IPS-18a (cell line): Measurements from ENCODE around the gene LGALS4.
"Not testable (repeated sequence)": the region's sequence is repeated elsewhere in the genome, so short reads cannot be mapped to it uniquely, and the experiment has no call there.

Experiments
- H3K27ac ChIP-seq: one replicate; pipeline ENCODE4 v1.5.1; 2013; ENCODE audit warnings: low read length
- H3K27me3 ChIP-seq: one replicate; pipeline ENCODE4 v1.6.1; 2013; ENCODE audit warnings: mild to moderate bottlenecking, low read length; ENCODE audit not compliant: control insufficient read depth, insufficient read depth
- H3K36me3 ChIP-seq: one replicate; pipeline ENCODE4 v1.6.1; 2013; ENCODE audit warnings: low read depth, low read length; ENCODE audit not compliant: control insufficient read depth
- H3K4me1 ChIP-seq: one replicate; pipeline ENCODE4 v1.6.1; 2013; ENCODE audit warnings: low read depth, low read length; ENCODE audit not compliant: control insufficient read depth
- H3K4me3 ChIP-seq: one replicate; pipeline ENCODE4 v1.5.1; 2013; ENCODE audit warnings: low read length
- H3K9ac ChIP-seq: one replicate; pipeline ENCODE4 v1.6.1; 2013; ENCODE audit warnings: mild to moderate bottlenecking, low read length, moderate library complexity
- H3K9me3 ChIP-seq: one replicate; pipeline ENCODE4 v1.6.1; 2013; ENCODE audit warnings: low read depth, low read length; ENCODE audit not compliant: control insufficient read depth

Gene LGALS4, protein sequence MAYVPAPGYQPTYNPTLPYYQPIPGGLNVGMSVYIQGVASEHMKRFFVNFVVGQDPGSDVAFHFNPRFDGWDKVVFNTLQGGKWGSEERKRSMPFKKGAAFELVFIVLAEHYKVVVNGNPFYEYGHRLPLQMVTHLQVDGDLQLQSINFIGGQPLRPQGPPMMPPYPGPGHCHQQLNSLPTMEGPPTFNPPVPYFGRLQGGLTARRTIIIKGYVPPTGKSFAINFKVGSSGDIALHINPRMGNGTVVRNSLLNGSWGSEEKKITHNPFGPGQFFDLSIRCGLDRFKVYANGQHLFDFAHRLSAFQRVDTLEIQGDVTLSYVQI

DNA sequence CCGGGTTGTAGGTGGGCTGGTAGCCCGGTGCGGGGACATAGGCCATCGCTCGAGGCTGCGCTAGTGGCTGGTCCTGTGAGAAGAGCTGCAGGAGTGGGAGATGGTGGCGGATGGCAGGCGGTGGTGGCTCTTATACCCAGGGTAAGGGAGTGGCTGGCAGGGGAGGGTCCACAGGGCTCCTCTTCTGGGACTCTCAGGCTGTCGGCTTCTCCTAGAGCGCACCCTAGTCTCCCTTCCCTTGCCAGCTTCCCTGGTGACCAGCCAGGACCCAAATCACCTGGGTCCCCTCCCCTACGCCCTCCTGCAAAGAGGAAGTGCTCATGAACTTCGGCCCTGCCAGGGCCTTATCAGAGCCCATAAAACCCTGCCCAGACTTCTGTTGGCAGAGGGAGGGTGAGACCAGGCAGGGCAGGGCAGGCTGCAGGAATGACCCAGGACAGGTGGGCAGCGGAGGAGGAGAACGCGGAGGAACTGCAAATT is at the start of gene LGALS4:
Gene LGALS4, minus strand, starts transcription at position 105 of the 480 bp plus-strand sequence. Its CDS starts 59 bp downstream, at position 46.
- peaks cover 15% of the 10 kb centered on the region for H3K36me3 ChIP-seq
- H3K4me3 ChIP-seq, result no peak within 1 kb of the TSS
- H3K4me1 ChIP-seq, result no peaks in the 10 kb centered on the region
- H3K27ac ChIP-seq, result no peak within 1 kb of the TSS
- no peaks in the 10 kb centered on the region for H3K27me3 ChIP-seq
- H3K9ac ChIP-seq, result no peak within 1 kb of the TSS
- no peaks in the 10 kb centered on the region for H3K9me3 ChIP-seq

DNA sequence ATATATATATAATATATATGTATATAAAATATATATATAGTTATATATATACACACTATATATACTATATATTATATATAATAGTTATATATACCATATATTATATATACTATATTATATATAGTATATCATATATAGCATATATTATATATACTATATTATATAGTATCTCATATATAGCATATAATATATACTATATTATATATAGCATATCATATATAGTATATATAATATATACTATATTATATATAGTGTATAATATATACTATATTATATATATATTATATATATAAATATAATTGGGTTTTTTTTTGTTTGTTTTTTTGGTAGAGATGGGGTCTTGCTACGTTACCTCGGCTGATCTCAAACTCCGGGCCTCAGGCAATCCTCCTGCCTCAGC is 48.6 kb upstream of the LGALS4 start:
- no peaks in the 10 kb centered on the region for H3K4me1 ChIP-seq
- H3K9me3 ChIP-seq, result no peaks in the 10 kb centered on the region
- no peaks in the 10 kb centered on the region for H3K27me3 ChIP-seq
- H3K36me3 ChIP-seq, result no peaks in the 10 kb centered on the region
- no peak overlapping the region for H3K9ac ChIP-seq
- H3K4me3 ChIP-seq, result no peak overlapping the region
- H3K27ac ChIP-seq, result no peak overlapping the region

DNA sequence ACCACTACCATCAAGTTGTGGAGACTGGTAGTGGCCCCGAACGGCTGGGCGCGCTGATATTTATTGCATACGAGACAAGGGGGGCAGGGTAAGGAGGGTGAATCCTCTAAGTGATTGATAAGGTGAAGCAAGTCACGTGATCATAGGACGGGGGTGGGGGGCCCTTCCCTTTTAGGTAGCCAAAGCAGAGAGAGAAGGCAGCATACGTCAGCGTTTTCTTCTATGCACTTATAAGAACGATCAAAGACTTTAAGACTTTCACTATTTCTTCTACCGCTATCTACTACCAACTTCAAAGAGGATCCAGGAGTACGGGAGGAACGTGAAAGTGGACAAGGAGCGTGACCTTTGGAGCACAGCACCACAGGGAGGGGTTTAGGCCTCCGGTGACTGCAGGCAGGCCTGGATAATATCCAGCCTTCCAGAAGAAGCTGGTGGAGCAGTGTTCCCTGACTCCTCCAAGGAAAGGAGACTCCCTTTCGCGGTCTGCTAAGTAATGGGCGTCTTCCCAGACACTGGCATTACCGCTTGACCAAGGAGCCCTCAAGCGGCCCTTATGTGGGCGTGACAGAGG is 47.0 kb upstream of the LGALS4 start:
- not testable (repeated sequence) for H3K4me3 ChIP-seq, H3K27ac ChIP-seq, H3K9ac ChIP-seq, H3K36me3 ChIP-seq, H3K27me3 ChIP-seq, H3K4me1 ChIP-seq, H3K9me3 ChIP-seq

DNA sequence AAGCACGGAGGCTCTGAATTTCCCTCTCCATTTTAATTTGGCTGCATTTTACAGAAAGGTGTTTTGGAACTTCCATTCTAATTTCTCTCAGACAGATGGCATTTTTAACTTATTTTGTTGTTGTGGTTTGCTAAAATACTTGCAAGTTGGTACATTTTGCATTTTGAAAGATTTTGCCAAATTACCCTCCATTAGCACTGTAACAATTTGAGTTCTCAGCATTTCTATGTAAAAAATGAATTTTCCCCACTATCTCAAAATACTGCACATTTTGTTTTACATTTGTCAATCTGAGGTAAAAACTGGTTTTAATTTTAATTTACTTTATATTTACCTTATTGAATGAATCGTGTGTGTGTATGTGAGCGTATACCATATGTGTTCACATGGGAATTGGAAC is 44.1 kb upstream of the LGALS4 start:
- Histone ChIP-seq H3K9ac (no peak overlapping the region), H3K9me3 (no peaks in the 10 kb centered on the region), H3K4me1 (no peaks in the 10 kb centered on the region), H3K27ac (no peak overlapping the region), H3K36me3 (no peaks in the 10 kb centered on the region), H3K27me3 (no peaks in the 10 kb centered on the region), H3K4me3 (no peak overlapping the region)

DNA sequence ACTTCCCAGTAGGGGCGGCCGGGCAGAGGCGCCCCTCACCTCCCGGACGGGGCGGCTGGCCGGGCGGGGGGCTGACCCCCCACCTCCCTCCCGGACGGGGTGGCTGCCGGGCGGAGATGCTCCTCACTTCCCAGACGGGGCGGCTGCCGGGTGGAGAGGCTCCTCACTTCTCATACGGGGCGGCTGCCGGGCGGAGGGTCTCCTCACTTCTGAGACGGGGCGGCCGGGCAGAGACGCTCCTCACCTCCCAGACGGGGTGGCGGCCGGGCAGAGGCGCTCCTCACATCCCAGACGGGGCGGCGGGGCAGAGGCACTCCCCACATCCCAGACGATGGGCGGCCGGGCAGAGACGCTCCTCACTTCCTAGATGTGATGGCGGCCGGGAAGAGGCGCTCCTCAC is 43.0 kb upstream of the LGALS4 start:
- H3K27ac ChIP-seq, H3K27me3 ChIP-seq, H3K9me3 ChIP-seq, H3K4me3 ChIP-seq, H3K4me1 ChIP-seq, H3K9ac ChIP-seq, H3K36me3 ChIP-seq: not testable (repeated sequence)

DNA sequence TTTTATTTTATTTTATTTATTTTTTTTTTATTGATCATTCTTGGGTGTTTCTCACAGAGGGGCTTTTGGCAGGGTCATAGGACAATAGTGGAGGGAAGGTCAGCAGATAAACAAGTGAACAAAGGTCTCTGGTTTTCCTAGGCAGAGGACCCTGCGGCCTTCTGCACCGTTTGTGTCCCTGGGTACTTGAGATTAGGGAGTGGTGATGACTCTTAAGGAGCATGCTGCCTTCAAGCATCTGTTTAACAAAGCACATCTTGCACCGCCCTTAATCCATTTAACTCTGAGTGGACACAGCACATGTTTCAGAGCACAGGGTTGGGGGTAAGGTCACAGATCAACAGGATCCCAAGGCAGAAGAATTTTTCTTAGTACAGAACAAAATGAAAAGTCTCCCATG is 42.2 kb upstream of the LGALS4 start:
- not testable (repeated sequence) for H3K9me3 ChIP-seq, H3K9ac ChIP-seq, H3K27ac ChIP-seq, H3K4me3 ChIP-seq, H3K36me3 ChIP-seq, H3K27me3 ChIP-seq, H3K4me1 ChIP-seq

DNA sequence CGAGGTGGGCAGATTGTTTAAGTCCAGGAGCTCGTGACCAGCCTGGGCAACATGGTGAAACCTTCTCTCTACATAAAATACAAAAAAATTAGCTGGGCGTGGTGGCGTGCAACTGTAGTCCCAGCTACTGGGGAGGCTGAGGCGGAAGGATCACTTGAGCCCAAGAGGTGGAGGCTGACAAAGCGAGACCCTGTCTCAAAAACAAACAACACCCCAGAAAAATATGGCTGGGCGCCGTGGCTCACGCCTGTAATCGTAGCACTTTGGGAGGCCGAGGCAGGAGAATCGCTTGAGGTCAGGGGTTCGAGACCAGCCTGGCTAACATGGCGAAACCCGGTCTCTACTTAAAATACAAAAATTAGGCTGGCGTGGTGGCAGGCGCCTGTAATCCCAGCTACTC is 40.5 kb upstream of the LGALS4 start:
- H3K27ac ChIP-seq, result no peak overlapping the region

DNA sequence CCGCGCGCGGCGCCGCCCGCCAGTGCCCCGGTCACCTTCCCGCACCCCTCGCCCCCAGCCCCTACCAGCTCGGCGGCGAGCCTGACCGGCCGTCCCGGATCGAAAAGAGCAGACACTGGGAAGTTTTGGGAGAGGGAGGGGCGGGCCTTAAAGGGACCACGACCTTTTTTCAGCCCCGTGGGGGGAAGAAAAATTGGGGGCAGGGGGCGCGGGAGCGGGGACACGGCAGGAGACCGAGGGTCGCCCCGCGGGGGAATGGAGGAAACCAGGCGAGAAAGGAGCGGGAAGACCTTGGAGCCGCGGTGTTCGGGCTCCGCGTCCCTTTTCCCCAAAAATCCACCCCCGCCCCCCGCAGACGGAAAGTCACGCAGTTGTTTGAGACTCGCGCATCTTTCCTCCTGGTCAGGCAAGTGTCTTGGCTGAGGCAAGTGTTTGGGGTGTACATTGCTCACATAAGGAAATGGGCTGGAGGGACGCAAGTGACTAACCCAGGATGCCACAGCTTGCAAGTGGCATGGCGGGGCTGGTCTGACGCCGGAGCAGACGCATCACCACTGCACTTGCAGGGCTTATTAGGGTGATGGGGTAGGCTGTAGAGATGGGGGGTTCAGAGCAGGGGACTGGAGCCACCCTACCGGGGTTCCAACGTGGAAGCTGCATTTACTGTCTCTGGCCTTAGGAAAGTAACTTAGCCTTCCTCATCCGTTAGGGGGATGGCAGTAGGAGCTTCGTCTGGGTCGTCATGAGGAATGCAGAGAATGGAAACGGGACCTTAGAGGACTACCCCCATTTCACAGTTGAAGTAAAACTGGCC is 39.7 kb upstream of the LGALS4 start:
- no peaks in the 10 kb centered on the region for H3K9me3 ChIP-seq
- H3K4me3 ChIP-seq, result peak overlapping the region; percentile 83
- H3K27ac ChIP-seq, result peak overlapping the region; percentile 69
- H3K4me1 ChIP-seq, result peaks cover 7% of the 10 kb centered on the region
- H3K27me3 ChIP-seq, result no peaks in the 10 kb centered on the region
- H3K9ac ChIP-seq, result peak overlapping the region; percentile 81
- peaks cover 3% of the 10 kb centered on the region for H3K36me3 ChIP-seq

More for the DNA sequence above, 40.5 kb upstream of the LGALS4 start:
- Histone ChIP-seq H3K9me3 (no peaks in the 10 kb centered on the region), H3K4me3 (peak overlapping the region; percentile 83), H3K27me3 (no peaks in the 10 kb centered on the region), H3K36me3 (no peaks in the 10 kb centered on the region), H3K9ac (peak overlapping the region; percentile 81), H3K4me1 (peaks cover 7% of the 10 kb centered on the region)

DNA sequence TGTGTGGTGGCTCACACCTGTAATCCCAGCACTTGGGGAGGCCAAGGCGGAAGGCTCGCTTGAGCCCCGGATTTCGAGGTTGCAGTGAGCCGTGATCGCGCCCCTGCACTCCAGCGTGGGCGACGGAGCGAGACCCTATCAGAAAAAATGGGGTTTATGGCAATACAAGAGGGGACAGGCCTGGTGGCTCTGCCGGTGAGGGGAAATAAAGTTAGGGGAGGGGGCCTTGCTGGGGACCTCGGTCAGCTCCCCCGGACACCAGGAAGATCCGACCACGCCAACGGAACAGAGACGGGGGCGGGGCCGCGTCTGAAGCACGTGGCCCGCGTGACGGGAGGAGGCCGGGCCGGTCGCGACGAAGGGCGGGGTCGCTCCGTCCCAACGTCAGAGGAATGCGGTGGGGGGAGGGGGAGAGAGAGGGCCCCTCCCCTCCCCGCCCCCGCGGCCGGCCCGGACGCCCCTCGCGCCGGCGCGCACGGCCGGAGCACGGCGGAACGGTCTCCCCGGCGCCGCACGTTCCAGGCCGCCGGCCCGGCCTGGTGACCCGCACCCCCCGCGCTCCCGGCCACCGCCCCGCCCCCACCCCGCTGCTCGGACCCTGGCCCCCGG is 39.0 kb upstream of the LGALS4 start:
- Histone ChIP-seq H3K9me3 (no peaks in the 10 kb centered on the region), H3K27ac (peak overlapping the region; percentile 36), H3K4me3 (peak overlapping the region; percentile 83), H3K36me3 (peaks cover 10% of the 10 kb centered on the region), H3K27me3 (no peaks in the 10 kb centered on the region), H3K9ac (peak overlapping the region; percentile 34), H3K4me1 (peaks cover 7% of the 10 kb centered on the region)

DNA sequence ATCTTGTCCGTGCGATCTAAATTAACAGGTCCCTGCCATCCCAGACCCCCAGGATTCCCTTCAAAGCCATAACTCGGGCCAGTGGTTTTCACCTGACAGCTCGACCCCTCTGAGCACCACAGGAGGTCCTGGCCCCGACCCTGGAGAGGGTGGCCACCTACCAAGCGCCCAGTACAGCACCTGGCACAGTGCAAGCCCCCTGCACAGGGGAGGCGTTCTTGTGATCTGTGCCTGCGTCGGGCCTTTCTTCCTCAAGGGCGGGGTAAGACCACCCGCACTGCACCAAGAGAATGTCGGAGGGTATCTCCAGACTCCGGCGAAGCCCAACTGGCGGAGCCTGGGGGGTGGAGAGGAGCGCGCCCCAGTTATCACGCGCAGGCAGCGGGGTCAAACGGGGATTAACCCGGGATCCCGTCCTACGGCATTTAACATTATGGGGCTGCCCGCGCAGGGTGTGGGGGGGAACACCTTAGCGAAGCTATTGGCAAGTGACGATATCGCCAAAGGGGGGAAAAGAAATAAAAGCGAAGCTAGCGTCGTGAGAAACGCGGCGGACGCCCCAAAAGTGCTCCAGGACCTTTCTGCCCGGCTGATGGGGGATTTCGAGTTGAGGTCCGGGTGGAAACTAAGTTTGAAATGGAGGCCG is 38.4 kb upstream of the LGALS4 start:
- H3K9ac ChIP-seq, result peak overlapping the region; percentile 34
- H3K9me3 ChIP-seq, result no peaks in the 10 kb centered on the region
- H3K27ac ChIP-seq, result peak overlapping the region; percentile 36
- H3K4me3 ChIP-seq, result peak overlapping the region; percentile 79
- no peaks in the 10 kb centered on the region for H3K27me3 ChIP-seq
- H3K36me3 ChIP-seq, result peaks cover 17% of the 10 kb centered on the region
- peaks cover 7% of the 10 kb centered on the region for H3K4me1 ChIP-seq

DNA sequence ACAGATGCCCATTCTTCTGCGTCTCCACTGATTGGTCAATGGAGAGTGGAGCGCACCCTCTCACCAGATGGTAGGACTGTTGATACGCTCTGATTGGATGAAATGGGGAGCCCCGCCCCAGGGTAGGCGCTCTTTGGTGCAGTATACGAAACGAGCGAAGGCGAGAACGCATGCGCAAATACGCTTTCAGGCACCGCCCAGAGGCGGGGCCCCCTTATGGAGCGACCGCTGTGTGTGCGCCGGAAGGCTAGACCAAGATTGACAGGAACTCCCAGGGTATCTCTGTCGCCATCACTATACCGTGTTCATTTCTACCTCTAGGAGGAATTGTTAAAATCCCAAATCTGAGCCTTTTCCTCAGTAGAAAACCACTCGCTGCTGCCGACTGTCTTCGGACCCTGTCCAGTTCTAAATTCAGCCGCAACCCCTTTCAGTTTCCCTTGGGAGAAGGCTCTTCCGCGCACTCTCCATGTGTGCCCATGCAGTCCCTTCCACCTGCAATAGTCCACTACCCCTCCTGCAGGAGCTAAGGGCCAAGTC is 37.8 kb upstream of the LGALS4 start:
- Histone ChIP-seq H3K27ac (peak overlapping the region; percentile 36), H3K9ac (peak overlapping the region; percentile 34), H3K9me3 (no peaks in the 10 kb centered on the region), H3K4me3 (peak overlapping the region; percentile 79), H3K4me1 (peaks cover 7% of the 10 kb centered on the region), H3K27me3 (no peaks in the 10 kb centered on the region), H3K36me3 (peaks cover 23% of the 10 kb centered on the region)
